GM12892 (cell line): Measurements from ENCODE around the gene UBE4B.

Experiments
- POLR2A ChIP-seq: IDR thresholded peaks from 2 replicates; pipeline ENCODE4 v1.6.1; 2011; ENCODE audit warnings: low read depth, low read length, control low read depth
- POLR2AphosphoS5 ChIP-seq: IDR thresholded peaks from 2 replicates; pipeline ENCODE4 v1.6.1; 2011; ENCODE audit warnings: low read depth, low read length, control low read depth
- TAF1 ChIP-seq: IDR thresholded peaks from 2 replicates; pipeline ENCODE4 v1.6.1; 2011; ENCODE audit warnings: low read depth, mild to moderate bottlenecking, control low read depth, low read length, borderline replicate concordance

- TF ChIP-seq POLR2A (no peak), POLR2AphosphoS5 (no peak), TAF1 (no peak)
These were observed 28.5 kb downstream of the UBE4B start for GRCh38 chr1:10061276-10061675.
